ENCODE data around the gene IER5.
A peak's percentile ranks its signal among the peaks of the same experiment; 100 is the strongest.

IER5 gene

DNA sequence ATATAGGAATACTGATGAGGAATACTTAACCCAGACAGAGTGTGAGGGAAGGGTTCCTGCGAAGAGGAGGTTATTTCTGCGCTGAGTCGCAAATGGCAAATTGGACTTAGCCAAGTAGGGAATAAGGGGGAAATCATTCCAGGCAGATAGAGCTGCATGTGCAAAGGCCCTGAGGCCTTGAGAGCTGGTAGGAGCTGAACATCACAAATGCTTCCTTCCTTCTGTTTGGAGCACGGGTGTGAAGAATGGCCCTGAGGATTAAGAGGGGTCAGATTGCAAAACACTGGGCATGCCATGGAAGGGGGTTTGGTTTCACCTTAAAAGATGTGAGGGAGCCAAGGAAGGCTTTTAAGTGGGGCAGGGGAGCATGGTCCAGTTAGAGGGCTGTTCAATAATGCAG is 12.4 kb downstream of the IER5 start:
- H3K9me3 ChIP-seq (ENCODE audit: control insufficient read depth, low read length): no peaks in the 10 kb centered on the region
- peak overlapping the region in 1 of 2 experiments; percentile 5 for H3K4me3 ChIP-seq (ENCODE audit: insufficient read depth in 1 of 2, low read depth in 1 of 2, low read length in 2 of 2)
- H3K36me3 ChIP-seq (ENCODE audit: control insufficient read depth in 1 of 2, insufficient read depth in 2 of 2, low read depth in 1 of 2, low read length in 2 of 2): no peaks in the 10 kb centered on the region
- no peak overlapping the region for H2AFZ ChIP-seq (ENCODE audit: low read depth, low read length)
- no peak overlapping the region for H2BK5ac ChIP-seq (ENCODE audit: low read depth, low read length, poor library complexity, severe bottlenecking)
- H3K27me3 ChIP-seq (ENCODE audit: control insufficient read depth in 1 of 2, insufficient read depth in 1 of 2, low read length in 2 of 2): no peaks in the 10 kb centered on the region
- H4K91ac ChIP-seq (ENCODE audit: low read length): peak overlapping the region; percentile 76
- no peak overlapping the region for H2BK15ac ChIP-seq (ENCODE audit: low read depth, poor library complexity, severe bottlenecking)
- H3K9ac ChIP-seq (ENCODE audit: low read length): no peak overlapping the region
- peak overlapping the region; percentile 1 to 73 for H3K4ac ChIP-seq (ENCODE audit: low read depth in 1 of 2, low read length in 2 of 2)
- H4K8ac ChIP-seq (ENCODE audit: low read length): peak overlapping the region; percentile 23
- H3K79me1 ChIP-seq (replicated peaks; ENCODE audit: low read length, poor library complexity, severe bottlenecking): peaks cover 3% of the 10 kb centered on the region
- WGBS: 65% methylated on average over 4 of the region's 4 CpGs
- peak overlapping the region; percentile 11 to 92 for H2BK12ac ChIP-seq (ENCODE audit: low read length in 2 of 2)
- peak overlapping the region; percentile 21 for H2BK120ac ChIP-seq (ENCODE audit: low read depth, low read length)
- H2AK5ac ChIP-seq (ENCODE audit: low read length, severe bottlenecking): peak overlapping the region; percentile 18
- no peak overlapping the region for H3K4me2 ChIP-seq (ENCODE audit: low read length, poor library complexity, severe bottlenecking)
- peaks cover 31% of the 10 kb centered on the region for H3K4me1 ChIP-seq (ENCODE audit: control insufficient read depth, insufficient read depth, low read depth, low read length)
- DNase-seq: no peak
- H3K14ac ChIP-seq (ENCODE audit: low read length in 2 of 2): no peak overlapping the region
- no peak overlapping the region for H3K23ac ChIP-seq (ENCODE audit: low read length in 2 of 2)
- peak overlapping the region; percentile 96 for H3K27ac ChIP-seq (ENCODE audit: low read length, poor library complexity, severe bottlenecking)
- H3K18ac ChIP-seq (ENCODE audit: low read depth in 1 of 2, low read length in 2 of 2): peak overlapping the region in 1 of 2 experiments; percentile 79

DNA sequence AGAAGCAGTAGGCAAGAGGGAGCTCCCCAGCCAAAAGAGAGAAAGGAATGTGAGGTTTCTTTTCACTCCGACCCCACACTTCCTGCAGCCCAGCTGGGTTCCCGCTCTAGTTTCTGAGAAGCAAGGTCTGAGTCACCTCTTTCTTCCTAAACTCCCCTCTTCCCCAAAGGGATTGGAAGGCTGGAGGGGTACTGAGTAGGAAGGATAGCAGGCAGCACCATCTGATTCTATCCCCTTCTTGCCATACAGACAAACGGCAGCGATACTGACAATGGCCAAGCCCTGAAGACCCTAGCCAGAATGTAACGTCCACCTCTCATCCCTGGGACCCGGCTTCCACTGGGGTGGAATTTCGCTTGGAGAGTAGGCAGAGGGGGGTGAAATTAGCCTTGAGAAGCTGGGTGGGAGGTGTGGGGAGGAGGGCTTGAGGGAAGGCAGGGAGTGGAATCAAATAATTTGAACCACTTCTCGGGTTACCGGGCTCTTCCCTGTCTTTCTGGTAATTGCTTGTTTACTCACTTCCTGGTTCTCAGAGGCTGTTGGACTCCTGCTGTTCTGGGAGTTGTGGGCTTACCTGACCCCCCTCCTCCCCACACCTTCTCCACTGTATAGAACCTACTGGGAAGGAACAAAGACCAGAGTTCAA is 13.2 kb downstream of the IER5 start:
- Histone ChIP-seq H2BK120ac (ENCODE audit: low read depth, low read length) (peak overlapping the region; percentile 65), H3K23ac (ENCODE audit: low read length in 2 of 2) (peak overlapping the region in 1 of 2 experiments; percentile 12), H2AK5ac (ENCODE audit: low read length, severe bottlenecking) (peak overlapping the region; percentile 92), H2BK5ac (ENCODE audit: low read depth, low read length, poor library complexity, severe bottlenecking) (peak overlapping the region; percentile 81), H2BK12ac (ENCODE audit: low read length in 2 of 2) (peak overlapping the region; percentile 54 to 96), H3K9me3 (ENCODE audit: control insufficient read depth, low read length) (no peaks in the 10 kb centered on the region), H4K8ac (ENCODE audit: low read length) (peak overlapping the region; percentile 63), H3K27me3 (ENCODE audit: control insufficient read depth in 1 of 2, insufficient read depth in 1 of 2, low read length in 2 of 2) (no peaks in the 10 kb centered on the region), H3K4me3 (ENCODE audit: insufficient read depth in 1 of 2, low read depth in 1 of 2, low read length in 2 of 2) (peak overlapping the region in 1 of 2 experiments; percentile 5), H3K9ac (ENCODE audit: low read length) (peak overlapping the region; percentile 8), H3K14ac (ENCODE audit: low read length in 2 of 2) (peak overlapping the region in 1 of 2 experiments; percentile 76), H3K4me1 (ENCODE audit: control insufficient read depth, insufficient read depth, low read depth, low read length) (peaks cover 29% of the 10 kb centered on the region), H3K4ac (ENCODE audit: low read depth in 1 of 2, low read length in 2 of 2) (peak overlapping the region; percentile 42 to 83), H3K18ac (ENCODE audit: low read depth in 1 of 2, low read length in 2 of 2) (peak overlapping the region; percentile 55 to 68), H3K27ac (ENCODE audit: low read length, poor library complexity, severe bottlenecking) (peak overlapping the region; percentile 96), H3K4me2 (ENCODE audit: low read length, poor library complexity, severe bottlenecking) (peak overlapping the region; percentile 36), H2AFZ (ENCODE audit: low read depth, low read length) (no peak overlapping the region), H2BK15ac (ENCODE audit: low read depth, poor library complexity, severe bottlenecking) (peak overlapping the region; percentile 74), H3K36me3 (ENCODE audit: control insufficient read depth in 1 of 2, insufficient read depth in 2 of 2, low read depth in 1 of 2, low read length in 2 of 2) (no peaks in the 10 kb centered on the region), H3K79me1 (replicated peaks; ENCODE audit: low read length, poor library complexity, severe bottlenecking) (peaks cover 3% of the 10 kb centered on the region), H4K91ac (ENCODE audit: low read length) (peak overlapping the region; percentile 94)
- 7% methylated on average over 8 of the region's 9 CpGs for WGBS
- DNase-seq: peak; percentile 64

DNA sequence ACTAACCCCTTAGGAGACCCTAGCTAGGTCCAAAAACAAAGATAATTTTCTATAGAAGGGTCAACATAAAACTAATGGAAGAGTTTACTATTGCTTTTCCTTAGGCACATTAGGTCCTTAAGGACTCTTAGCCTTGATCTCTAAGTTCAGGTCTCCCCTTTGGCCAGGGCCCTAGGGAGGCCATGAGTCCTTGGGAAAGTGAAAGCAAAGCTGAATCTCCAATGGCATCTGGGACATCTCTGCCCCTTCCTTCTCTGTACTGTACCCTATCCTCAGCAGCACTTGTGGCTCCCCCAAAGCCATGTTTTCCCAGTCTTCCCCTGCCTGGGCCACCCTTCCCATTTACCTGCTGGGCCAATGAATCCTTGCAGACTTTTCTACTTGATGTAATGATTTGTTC is 14.3 kb downstream of the IER5 start:
- Histone ChIP-seq H4K91ac (ENCODE audit: low read length) (peak overlapping the region; percentile 62), H3K36me3 (ENCODE audit: control insufficient read depth in 1 of 2, insufficient read depth in 2 of 2, low read depth in 1 of 2, low read length in 2 of 2) (no peaks in the 10 kb centered on the region), H3K4me2 (ENCODE audit: low read length, poor library complexity, severe bottlenecking) (peak overlapping the region; percentile 27), H2BK5ac (ENCODE audit: low read depth, low read length, poor library complexity, severe bottlenecking) (peak overlapping the region; percentile 50), H2AK5ac (ENCODE audit: low read length, severe bottlenecking) (peak overlapping the region; percentile 95), H3K27ac (ENCODE audit: low read length, poor library complexity, severe bottlenecking) (peak overlapping the region; percentile 74), H2AFZ (ENCODE audit: low read depth, low read length) (no peak overlapping the region), H3K9ac (ENCODE audit: low read length) (no peak overlapping the region), H3K27me3 (ENCODE audit: control insufficient read depth in 1 of 2, insufficient read depth in 1 of 2, low read length in 2 of 2) (no peaks in the 10 kb centered on the region), H2BK12ac (ENCODE audit: low read length in 2 of 2) (peak overlapping the region; percentile 9 to 84), H3K14ac (ENCODE audit: low read length in 2 of 2) (no peak overlapping the region), H3K4me1 (ENCODE audit: control insufficient read depth, insufficient read depth, low read depth, low read length) (peaks cover 23% of the 10 kb centered on the region), H3K4me3 (ENCODE audit: insufficient read depth in 1 of 2, low read depth in 1 of 2, low read length in 2 of 2) (no peak overlapping the region), H2BK15ac (ENCODE audit: low read depth, poor library complexity, severe bottlenecking) (peak overlapping the region; percentile 26), H3K23ac (ENCODE audit: low read length in 2 of 2) (peak overlapping the region in 1 of 2 experiments; percentile 81), H3K4ac (ENCODE audit: low read depth in 1 of 2, low read length in 2 of 2) (peak overlapping the region in 1 of 2 experiments; percentile 40), H3K79me1 (replicated peaks; ENCODE audit: low read length, poor library complexity, severe bottlenecking) (peaks cover 3% of the 10 kb centered on the region), H2BK120ac (ENCODE audit: low read depth, low read length) (peak overlapping the region; percentile 42), H3K18ac (ENCODE audit: low read depth in 1 of 2, low read length in 2 of 2) (peak overlapping the region in 1 of 2 experiments; percentile 81), H4K8ac (ENCODE audit: low read length) (peak overlapping the region; percentile 12), H3K9me3 (ENCODE audit: control insufficient read depth, low read length) (no peaks in the 10 kb centered on the region)
- DNase-seq: peak; percentile 60

DNA sequence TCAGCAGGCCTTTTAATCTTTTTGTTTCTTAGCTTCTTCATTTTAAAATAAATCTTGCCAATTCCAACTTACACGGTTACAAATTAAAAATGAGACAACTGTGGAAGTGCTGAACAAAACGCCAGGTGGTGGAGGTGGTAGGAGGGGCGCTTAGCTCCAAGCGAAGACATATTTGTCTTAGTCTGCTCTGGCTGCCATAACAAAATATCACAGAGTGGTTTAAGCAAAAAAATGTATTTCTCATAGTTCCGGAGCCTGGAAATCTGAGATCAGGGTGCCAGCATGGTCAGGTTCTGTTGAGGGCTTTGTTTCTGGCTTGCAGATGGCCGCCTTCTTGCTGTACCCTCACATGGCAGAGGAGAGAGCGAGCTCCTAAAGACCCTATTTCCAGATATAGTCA is 14.9 kb downstream of the IER5 start:
- Histone ChIP-seq H3K23ac (ENCODE audit: low read length in 2 of 2) (no peak overlapping the region), H3K14ac (ENCODE audit: low read length in 2 of 2) (no peak overlapping the region), H3K4ac (ENCODE audit: low read depth in 1 of 2, low read length in 2 of 2) (peak overlapping the region in 1 of 2 experiments; percentile 40), H2BK120ac (ENCODE audit: low read depth, low read length) (no peak overlapping the region), H2BK12ac (ENCODE audit: low read length in 2 of 2) (peak overlapping the region; percentile 18 to 48), H4K91ac (ENCODE audit: low read length) (no peak overlapping the region), H3K36me3 (ENCODE audit: control insufficient read depth in 1 of 2, insufficient read depth in 2 of 2, low read depth in 1 of 2, low read length in 2 of 2) (no peaks in the 10 kb centered on the region), H3K4me3 (ENCODE audit: insufficient read depth in 1 of 2, low read depth in 1 of 2, low read length in 2 of 2) (peak overlapping the region in 1 of 2 experiments; percentile 87), H2BK5ac (ENCODE audit: low read depth, low read length, poor library complexity, severe bottlenecking) (no peak overlapping the region), H3K27ac (ENCODE audit: low read length, poor library complexity, severe bottlenecking) (peak overlapping the region; percentile 74), H2AFZ (ENCODE audit: low read depth, low read length) (no peak overlapping the region), H3K4me1 (ENCODE audit: control insufficient read depth, insufficient read depth, low read depth, low read length) (peaks cover 23% of the 10 kb centered on the region), H2AK5ac (ENCODE audit: low read length, severe bottlenecking) (peak overlapping the region; percentile 83), H3K9me3 (ENCODE audit: control insufficient read depth, low read length) (no peaks in the 10 kb centered on the region), H3K18ac (ENCODE audit: low read depth in 1 of 2, low read length in 2 of 2) (no peak overlapping the region), H4K8ac (ENCODE audit: low read length) (no peak overlapping the region), H3K9ac (ENCODE audit: low read length) (no peak overlapping the region), H3K4me2 (ENCODE audit: low read length, poor library complexity, severe bottlenecking) (peak overlapping the region; percentile 29), H2BK15ac (ENCODE audit: low read depth, poor library complexity, severe bottlenecking) (peak overlapping the region; percentile 26), H3K27me3 (ENCODE audit: control insufficient read depth in 1 of 2, insufficient read depth in 1 of 2, low read length in 2 of 2) (no peaks in the 10 kb centered on the region), H3K79me1 (replicated peaks; ENCODE audit: low read length, poor library complexity, severe bottlenecking) (peaks cover 3% of the 10 kb centered on the region)
- DNase-seq: no peak
- 95% methylated on average over 6 of the region's 7 CpGs for WGBS
